ENCODE data around the gene VRK1. TPM values are rescaled to one million over a fixed set of nuclear protein-coding genes. Genes with fewer than 3 reads are reported as not detected.

The VRK1 gene
- 6.5 and 7.3 TPM in 2 replicates for total RNA-seq

GRCh38 chr14:96796851-96797581 lies at the start of gene VRK1:
Gene VRK1 (plus strand): TSS chr14:96797382. CDS start chr14:96833472, 36,090 bp downstream.

